ENCODE results near the gene ZNF354C. TPM values are rescaled to one million over a fixed set of nuclear protein-coding genes. Genes with fewer than 3 reads are reported as not detected.

The ZNF354C gene
- total and polyA plus RNA-seq, 5 donors from 2014 or later = 0.64 to 4.5 (median 1.1) TPM

DNA sequence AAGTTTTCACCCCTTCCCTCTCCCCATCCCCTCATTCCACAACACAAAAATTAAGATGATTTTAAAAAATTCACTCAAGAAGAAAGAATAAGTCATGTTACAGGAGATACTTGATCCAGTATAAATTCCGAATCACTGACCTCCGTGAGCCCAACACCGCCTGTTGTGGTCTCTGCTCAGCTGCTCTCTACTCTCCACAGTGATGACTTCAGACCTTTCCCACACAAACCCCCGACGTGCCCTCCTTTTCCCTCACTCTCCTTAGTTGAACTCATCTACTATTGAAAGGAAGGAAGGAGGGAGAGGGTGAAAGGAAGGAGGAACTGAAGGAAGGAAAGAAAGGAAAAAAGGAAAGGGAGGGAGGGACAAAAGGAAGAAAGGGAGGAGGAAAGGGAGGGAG is 55.1 kb downstream of the ZNF354C start:
- Histone ChIP-seq H3K4me1 (ENCODE audit: control insufficient read depth, insufficient read depth, low read length, poor library complexity, severe bottlenecking) (no peaks in the 10 kb centered on the region), H3K36me3 (ENCODE audit: control insufficient read depth, insufficient read depth, low read length) (no peaks in the 10 kb centered on the region), H3K4me3 (ENCODE audit: low read depth, low read length) (no peak overlapping the region), H3K27ac (ENCODE audit: insufficient read depth, low read length, poor library complexity, severe bottlenecking) (no peak overlapping the region), H3K9me3 (ENCODE audit: control insufficient read depth in 2 of 2, low read length in 2 of 2) (peaks cover 8 to 18% of the 10 kb centered on the region in 2 experiments), H3K27me3 (ENCODE audit: control insufficient read depth, insufficient read depth, low read length) (no peaks in the 10 kb centered on the region)
- ATAC-seq (ENCODE audit: low read depth in 2 of 2) (no peak), DNase-seq (no peak)
- Mint-ChIP-seq H3K4me3 (no peak overlapping the region), H3K36me3 (peaks cover 9% of the 10 kb centered on the region), H3K27me3 (no peaks in the 10 kb centered on the region), H3K9me3 (peaks cover 0 to 38% (median 15%) of the 10 kb centered on the region in 7 donors), H3K27ac (no peak overlapping the region), H3K4me1 (no peaks in the 10 kb centered on the region)

DNA sequence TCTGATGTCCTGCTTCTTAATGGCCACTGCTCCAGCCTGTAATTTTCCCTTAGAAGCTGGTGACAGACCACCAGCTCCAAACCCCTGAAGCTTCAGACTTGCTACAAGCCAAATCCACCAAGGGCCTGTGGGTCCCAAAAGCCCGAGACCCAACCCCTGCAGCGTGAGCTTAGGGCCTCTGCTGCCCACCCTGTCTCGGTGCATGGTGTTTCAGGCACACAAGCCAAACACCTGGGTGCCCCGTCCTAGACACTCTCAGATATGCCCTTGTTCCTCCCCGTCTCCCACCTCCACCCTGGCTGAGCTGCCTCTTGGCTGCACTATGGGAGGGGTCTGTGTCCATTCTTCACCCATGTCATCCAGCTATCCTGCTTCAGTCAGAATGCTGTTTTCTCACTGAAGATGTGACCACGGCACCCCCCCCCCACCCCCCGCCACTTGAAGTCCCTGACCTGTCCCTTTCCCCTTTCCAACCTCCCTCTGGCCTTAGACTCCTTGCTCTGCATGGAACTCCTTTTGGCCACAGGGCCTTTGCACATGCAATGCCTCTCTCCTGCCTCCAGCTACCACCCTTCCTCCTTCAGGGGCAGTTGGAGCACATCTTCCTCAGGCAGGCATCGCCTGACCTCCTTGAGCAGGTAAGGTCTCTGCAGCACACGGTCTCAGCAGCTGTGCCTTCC is 55.8 kb downstream of the ZNF354C start:
- Histone ChIP-seq H3K9me3 (ENCODE audit: control insufficient read depth in 2 of 2, low read length in 2 of 2) (peaks cover 8 to 17% of the 10 kb centered on the region in 2 experiments), H3K36me3 (ENCODE audit: control insufficient read depth, insufficient read depth, low read length) (no peaks in the 10 kb centered on the region), H3K27ac (ENCODE audit: insufficient read depth, low read length, poor library complexity, severe bottlenecking) (no peak overlapping the region), H3K4me3 (ENCODE audit: low read depth, low read length) (no peak overlapping the region), H3K4me1 (ENCODE audit: control insufficient read depth, insufficient read depth, low read length, poor library complexity, severe bottlenecking) (no peaks in the 10 kb centered on the region), H3K27me3 (ENCODE audit: control insufficient read depth, insufficient read depth, low read length) (no peaks in the 10 kb centered on the region)
- Mint-ChIP-seq H3K27ac (no peak overlapping the region), H3K4me1 (no peaks in the 10 kb centered on the region), H3K36me3 (peaks cover 9% of the 10 kb centered on the region), H3K4me3 (no peak overlapping the region), H3K27me3 (no peaks in the 10 kb centered on the region), H3K9me3 (peaks cover 0 to 38% (median 15%) of the 10 kb centered on the region in 7 donors)
- ATAC-seq (ENCODE audit: low read depth in 2 of 2) (no peak), DNase-seq (no peak)

DNA sequence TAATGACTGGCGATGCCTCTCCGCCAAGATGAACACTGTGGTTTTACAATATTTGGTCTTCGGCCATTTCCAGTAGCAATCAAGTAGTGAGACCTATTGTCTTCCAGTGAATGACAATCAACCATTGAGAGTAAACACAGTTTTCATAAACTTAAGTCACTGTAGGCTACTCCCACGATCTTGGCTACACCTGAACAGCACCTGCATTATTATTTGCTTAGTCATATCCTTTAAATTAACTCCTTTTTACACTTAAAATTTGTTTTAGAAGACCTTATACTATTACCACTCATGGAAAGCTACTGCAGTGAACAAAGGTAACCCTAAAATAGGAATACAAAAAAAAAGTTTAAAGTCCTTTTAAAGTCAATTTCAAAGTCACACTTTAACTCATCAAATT is 58.2 kb downstream of the ZNF354C start:
- Histone ChIP-seq H3K36me3 (ENCODE audit: control insufficient read depth, insufficient read depth, low read length) (no peaks in the 10 kb centered on the region), H3K27me3 (ENCODE audit: control insufficient read depth, insufficient read depth, low read length) (no peaks in the 10 kb centered on the region), H3K9me3 (ENCODE audit: control insufficient read depth in 2 of 2, low read length in 2 of 2) (peaks cover 3 to 8% of the 10 kb centered on the region in 2 experiments), H3K4me3 (ENCODE audit: low read depth, low read length) (no peak overlapping the region), H3K4me1 (ENCODE audit: control insufficient read depth, insufficient read depth, low read length, poor library complexity, severe bottlenecking) (no peaks in the 10 kb centered on the region), H3K27ac (ENCODE audit: insufficient read depth, low read length, poor library complexity, severe bottlenecking) (no peak overlapping the region)
- H3K4me1 Mint-ChIP-seq = no peaks in the 10 kb centered on the region
- H3K36me3 Mint-ChIP-seq = peaks cover 9% of the 10 kb centered on the region
- H3K27ac Mint-ChIP-seq = no peak overlapping the region
- DNase-seq (no peak), ATAC-seq (ENCODE audit: low read depth in 2 of 2) (no peak)
- peaks cover 0 to 29% (median 12%) of the 10 kb centered on the region in 7 donors for H3K9me3 Mint-ChIP-seq
- H3K4me3 Mint-ChIP-seq = no peak overlapping the region
- no peaks in the 10 kb centered on the region for H3K27me3 Mint-ChIP-seq

- Mint-ChIP-seq H3K9me3 (peaks cover 0 to 24% (median 9%) of the 10 kb centered on the region in 7 donors), H3K4me3 (no peak overlapping the region), H3K36me3 (peaks cover 5% of the 10 kb centered on the region), H3K27ac (no peak overlapping the region), H3K27me3 (no peaks in the 10 kb centered on the region), H3K4me1 (no peaks in the 10 kb centered on the region)
- ATAC-seq (ENCODE audit: low read depth in 2 of 2) (no peak), DNase-seq (no peak)
- Histone ChIP-seq H3K9me3 (ENCODE audit: control insufficient read depth in 2 of 2, low read length in 2 of 2) (peaks cover under 1 to 4% of the 10 kb centered on the region in 2 experiments), H3K4me3 (ENCODE audit: low read depth, low read length) (no peak overlapping the region), H3K36me3 (ENCODE audit: control insufficient read depth, insufficient read depth, low read length) (no peaks in the 10 kb centered on the region), H3K27ac (ENCODE audit: insufficient read depth, low read length, poor library complexity, severe bottlenecking) (no peak overlapping the region), H3K4me1 (ENCODE audit: control insufficient read depth, insufficient read depth, low read length, poor library complexity, severe bottlenecking) (no peaks in the 10 kb centered on the region), H3K27me3 (ENCODE audit: control insufficient read depth, insufficient read depth, low read length) (no peaks in the 10 kb centered on the region)
Measured at GRCh38 chr5:179118756-179119414, 58.7 kb downstream of the ZNF354C start.

DNA sequence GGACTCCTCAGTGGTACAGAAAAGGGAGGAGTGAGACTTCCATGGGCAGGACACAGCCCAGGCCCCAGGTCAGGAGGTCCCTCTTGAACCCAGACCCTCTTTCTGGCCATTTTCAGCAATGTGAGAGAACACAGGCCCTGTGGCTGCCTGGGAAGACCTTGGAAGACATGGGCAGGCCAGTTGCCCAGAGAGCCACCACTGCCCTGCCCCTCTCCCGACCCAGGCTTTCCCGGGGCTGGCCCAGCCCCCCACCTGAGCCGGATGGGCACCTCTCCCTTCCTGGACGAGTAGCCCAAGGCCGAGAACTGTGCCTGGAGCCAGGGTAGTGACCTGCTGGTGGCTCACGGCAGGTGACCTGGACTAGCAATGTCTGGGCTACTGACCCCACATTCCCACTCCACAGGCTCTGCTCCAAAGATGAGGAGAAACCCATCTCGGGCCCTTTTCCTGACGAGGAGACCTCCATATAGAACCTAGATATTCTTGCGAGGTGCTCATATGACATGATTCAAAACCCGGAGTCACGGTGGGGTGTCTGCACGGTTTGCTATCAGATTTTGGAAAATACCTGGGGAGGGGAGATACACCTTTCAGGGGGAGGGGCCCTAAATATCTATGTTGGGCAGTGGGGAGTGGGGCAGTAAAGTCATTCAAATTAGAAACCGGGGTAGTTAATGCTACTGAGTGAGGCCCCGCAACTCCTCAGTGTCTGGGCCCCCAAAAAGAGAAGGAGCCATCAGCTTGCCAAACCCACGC is 59.4 kb downstream of the ZNF354C start:
- no peaks in the 10 kb centered on the region for H3K27me3 ChIP-seq (ENCODE audit: control insufficient read depth, insufficient read depth, low read length)
- DNase-seq = no peak

GRCh38 chr5:179120421-179120861 is 60.3 kb downstream of the ZNF354C start:
- Histone ChIP-seq H3K27me3 (ENCODE audit: control insufficient read depth, insufficient read depth, low read length) (no peaks in the 10 kb centered on the region), H3K9me3 (ENCODE audit: control insufficient read depth in 2 of 2, low read length in 2 of 2) (no peaks in the 10 kb centered on the region), H3K4me3 (ENCODE audit: low read depth, low read length) (no peak overlapping the region), H3K4me1 (ENCODE audit: control insufficient read depth, insufficient read depth, low read length, poor library complexity, severe bottlenecking) (no peaks in the 10 kb centered on the region), H3K27ac (ENCODE audit: insufficient read depth, low read length, poor library complexity, severe bottlenecking) (no peak overlapping the region), H3K36me3 (ENCODE audit: control insufficient read depth, insufficient read depth, low read length) (no peaks in the 10 kb centered on the region)
- no peak overlapping the region for H3K27ac Mint-ChIP-seq
- H3K9me3 Mint-ChIP-seq = peaks cover 0 to 11% (median 4%) of the 10 kb centered on the region in 7 donors
- H3K4me1 Mint-ChIP-seq = no peaks in the 10 kb centered on the region
- no peaks in the 10 kb centered on the region for H3K36me3 Mint-ChIP-seq
- no peak for ATAC-seq (ENCODE audit: low read depth in 2 of 2)
- H3K4me3 Mint-ChIP-seq = no peak overlapping the region
- DNase-seq = no peak
- H3K27me3 Mint-ChIP-seq = no peaks in the 10 kb centered on the region

More for the DNA sequence above, 59.4 kb downstream of the ZNF354C start:
- Mint-ChIP-seq H3K4me1 (no peaks in the 10 kb centered on the region), H3K9me3 (peaks cover 0 to 19% (median 9%) of the 10 kb centered on the region in 7 donors), H3K36me3 (peaks cover 5% of the 10 kb centered on the region), H3K27me3 (no peaks in the 10 kb centered on the region), H3K4me3 (no peak overlapping the region), H3K27ac (no peak overlapping the region)
- no peaks in the 10 kb centered on the region for H3K36me3 ChIP-seq (ENCODE audit: control insufficient read depth, insufficient read depth, low read length)
- no peak for ATAC-seq (ENCODE audit: low read depth in 2 of 2)
- H3K27ac ChIP-seq (ENCODE audit: insufficient read depth, low read length, poor library complexity, severe bottlenecking) = no peak overlapping the region
- H3K9me3 ChIP-seq (ENCODE audit: control insufficient read depth in 2 of 2, low read length in 2 of 2) = no peaks in the 10 kb centered on the region
- no peaks in the 10 kb centered on the region for H3K4me1 ChIP-seq (ENCODE audit: control insufficient read depth, insufficient read depth, low read length, poor library complexity, severe bottlenecking)
- H3K4me3 ChIP-seq (ENCODE audit: low read depth, low read length) = no peak overlapping the region

- H3K4me3 ChIP-seq (ENCODE audit: low read depth, low read length) = no peak overlapping the region
- DNase-seq = no peak
- no peaks in the 10 kb centered on the region for H3K4me1 Mint-ChIP-seq
- no peaks in the 10 kb centered on the region for H3K27me3 Mint-ChIP-seq
- no peaks in the 10 kb centered on the region for H3K36me3 ChIP-seq (ENCODE audit: control insufficient read depth, insufficient read depth, low read length)
- no peaks in the 10 kb centered on the region for H3K4me1 ChIP-seq (ENCODE audit: control insufficient read depth, insufficient read depth, low read length, poor library complexity, severe bottlenecking)
- no peak overlapping the region for H3K27ac ChIP-seq (ENCODE audit: insufficient read depth, low read length, poor library complexity, severe bottlenecking)
- H3K9me3 ChIP-seq (ENCODE audit: control insufficient read depth in 2 of 2, low read length in 2 of 2) = no peaks in the 10 kb centered on the region
- H3K36me3 Mint-ChIP-seq = no peaks in the 10 kb centered on the region
- H3K27ac Mint-ChIP-seq = no peak overlapping the region
- peaks cover 0 to 11% (median 4%) of the 10 kb centered on the region in 7 donors for H3K9me3 Mint-ChIP-seq
- no peaks in the 10 kb centered on the region for H3K27me3 ChIP-seq (ENCODE audit: control insufficient read depth, insufficient read depth, low read length)
- H3K4me3 Mint-ChIP-seq = no peak overlapping the region
- ATAC-seq (ENCODE audit: low read depth in 2 of 2) = no peak
Measured at GRCh38 chr5:179120951-179121666, 60.9 kb downstream of the ZNF354C start.

Data from CD4-positive, CD25-positive, alpha-beta regulatory T cell (primary cell).